ENCODE measurements around the gene RPTOR.
A peak's percentile ranks its signal among the peaks of the same experiment; 100 is the strongest.

The RPTOR gene

GRCh38 chr17:80894726-80895125, 350.1 kb downstream of the RPTOR start:
- no peak for ATAC-seq (replicated peaks; ENCODE audit: extremely low read depth, poor library complexity, severe bottlenecking)
- Mint-ChIP-seq H3K36me3 (ENCODE audit: insufficient read depth) (peaks cover 32% of the 10 kb centered on the region), H3K27me3 (no peaks in the 10 kb centered on the region), H3K9me3 (no peaks in the 10 kb centered on the region), H3K4me3 (no peak overlapping the region), H3K4me1 (peaks cover 57% of the 10 kb centered on the region), H3K27ac (ENCODE audit: low read depth) (peak overlapping the region; percentile 78)
- DNase-seq (ENCODE audit: low spot score in 2 of 2): no peak

GRCh38 chr17:80895366-80895765, 350.7 kb downstream of the RPTOR start:
- Mint-ChIP-seq H3K4me1 (peaks cover 52% of the 10 kb centered on the region), H3K36me3 (ENCODE audit: insufficient read depth) (peaks cover 31% of the 10 kb centered on the region)
- no peak for ATAC-seq (replicated peaks; ENCODE audit: extremely low read depth, poor library complexity, severe bottlenecking)

GRCh38 chr17:80898716-80899115, 354.1 kb downstream of the RPTOR start:
- Mint-ChIP-seq H3K27me3 (no peaks in the 10 kb centered on the region), H3K4me1 (peaks cover 34% of the 10 kb centered on the region), H3K4me3 (no peak overlapping the region), H3K9me3 (no peaks in the 10 kb centered on the region), H3K27ac (ENCODE audit: low read depth) (peak overlapping the region; percentile 39), H3K36me3 (ENCODE audit: insufficient read depth) (peaks cover 22% of the 10 kb centered on the region)
- ATAC-seq (replicated peaks; ENCODE audit: extremely low read depth, poor library complexity, severe bottlenecking) (no peak), DNase-seq (ENCODE audit: low spot score in 2 of 2) (no peak)

More at GRCh38 chr17:80895366-80895765, 350.7 kb downstream of the RPTOR start:
- Mint-ChIP-seq H3K9me3 (no peaks in the 10 kb centered on the region), H3K27me3 (no peaks in the 10 kb centered on the region), H3K4me3 (no peak overlapping the region), H3K27ac (ENCODE audit: low read depth) (peak overlapping the region; percentile 78)
- no peak for DNase-seq (ENCODE audit: low spot score in 2 of 2)

- Mint-ChIP-seq H3K9me3 (no peaks in the 10 kb centered on the region), H3K4me1 (peaks cover 26% of the 10 kb centered on the region), H3K27ac (ENCODE audit: low read depth) (no peak overlapping the region), H3K36me3 (ENCODE audit: insufficient read depth) (peaks cover 23% of the 10 kb centered on the region), H3K4me3 (no peak overlapping the region), H3K27me3 (no peaks in the 10 kb centered on the region)
- peak; percentile 60 for ATAC-seq (replicated peaks; ENCODE audit: extremely low read depth, poor library complexity, severe bottlenecking)
- peak; percentile 59 to 66 for DNase-seq (ENCODE audit: low spot score in 2 of 2)
These were observed 355.0 kb downstream of the RPTOR start for GRCh38 chr17:80899402-80900268.

- H3K9me3 Mint-ChIP-seq: no peaks in the 10 kb centered on the region
- no peak for DNase-seq (ENCODE audit: low spot score in 2 of 2)
- no peak overlapping the region for H3K4me3 Mint-ChIP-seq
- no peak for ATAC-seq (replicated peaks; ENCODE audit: extremely low read depth, poor library complexity, severe bottlenecking)
- H3K4me1 Mint-ChIP-seq: peaks cover 13% of the 10 kb centered on the region
- peaks cover 18% of the 10 kb centered on the region for H3K36me3 Mint-ChIP-seq (ENCODE audit: insufficient read depth)
- H3K27ac Mint-ChIP-seq (ENCODE audit: low read depth): peak overlapping the region; percentile 73
- no peaks in the 10 kb centered on the region for H3K27me3 Mint-ChIP-seq
These were observed 356.7 kb downstream of the RPTOR start for GRCh38 chr17:80901319-80901718.

GRCh38 chr17:80902197-80902962, 357.7 kb downstream of the RPTOR start:
- DNase-seq (ENCODE audit: low spot score in 2 of 2): no peak
- no peak for ATAC-seq (replicated peaks; ENCODE audit: extremely low read depth, poor library complexity, severe bottlenecking)
- Mint-ChIP-seq H3K27ac (ENCODE audit: low read depth) (peak overlapping the region; percentile 73), H3K27me3 (no peaks in the 10 kb centered on the region), H3K4me3 (peak overlapping the region; percentile 70), H3K4me1 (peaks cover 13% of the 10 kb centered on the region), H3K36me3 (ENCODE audit: insufficient read depth) (peaks cover 19% of the 10 kb centered on the region), H3K9me3 (no peaks in the 10 kb centered on the region)

GRCh38 chr17:80902963-80903611, 358.4 kb downstream of the RPTOR start:
- Mint-ChIP-seq H3K27me3 (no peaks in the 10 kb centered on the region), H3K27ac (ENCODE audit: low read depth) (no peak overlapping the region), H3K9me3 (no peaks in the 10 kb centered on the region), H3K36me3 (ENCODE audit: insufficient read depth) (peaks cover 19% of the 10 kb centered on the region), H3K4me3 (no peak overlapping the region), H3K4me1 (peaks cover 13% of the 10 kb centered on the region)
- DNase-seq (ENCODE audit: low spot score in 2 of 2) (no peak), ATAC-seq (replicated peaks; ENCODE audit: extremely low read depth, poor library complexity, severe bottlenecking) (no peak)

- DNase-seq (ENCODE audit: low spot score in 2 of 2) (no peak), ATAC-seq (replicated peaks; ENCODE audit: extremely low read depth, poor library complexity, severe bottlenecking) (no peak)
- H3K27me3 Mint-ChIP-seq: no peaks in the 10 kb centered on the region
- H3K36me3 Mint-ChIP-seq (ENCODE audit: insufficient read depth): peaks cover 24% of the 10 kb centered on the region
- H3K4me1 Mint-ChIP-seq: peaks cover 13% of the 10 kb centered on the region
- no peak overlapping the region for H3K4me3 Mint-ChIP-seq
- no peak overlapping the region for H3K27ac Mint-ChIP-seq (ENCODE audit: low read depth)
- H3K9me3 Mint-ChIP-seq: no peaks in the 10 kb centered on the region
These were observed 359.6 kb downstream of the RPTOR start for GRCh38 chr17:80904036-80904753.

- Mint-ChIP-seq H3K36me3 (ENCODE audit: insufficient read depth) (peaks cover 22% of the 10 kb centered on the region), H3K27me3 (no peaks in the 10 kb centered on the region), H3K9me3 (no peaks in the 10 kb centered on the region), H3K4me1 (peaks cover 13% of the 10 kb centered on the region), H3K4me3 (no peak overlapping the region), H3K27ac (ENCODE audit: low read depth) (no peak overlapping the region)
- ATAC-seq (replicated peaks; ENCODE audit: extremely low read depth, poor library complexity, severe bottlenecking): no peak
- no peak for DNase-seq (ENCODE audit: low spot score in 2 of 2)
These were observed 361.1 kb downstream of the RPTOR start for GRCh38 chr17:80905586-80906230.

- Mint-ChIP-seq H3K27me3 (no peaks in the 10 kb centered on the region), H3K4me3 (no peak overlapping the region), H3K27ac (ENCODE audit: low read depth) (no peak overlapping the region), H3K4me1 (peaks cover 6% of the 10 kb centered on the region), H3K36me3 (ENCODE audit: insufficient read depth) (peaks cover 27% of the 10 kb centered on the region), H3K9me3 (no peaks in the 10 kb centered on the region)
- no peak for ATAC-seq (replicated peaks; ENCODE audit: extremely low read depth, poor library complexity, severe bottlenecking)
- DNase-seq (ENCODE audit: low spot score in 2 of 2): no peak
These were observed 362.0 kb downstream of the RPTOR start for GRCh38 chr17:80906364-80907259.

GRCh38 chr17:80907281-80907680, 362.6 kb downstream of the RPTOR start:
- ATAC-seq (replicated peaks; ENCODE audit: extremely low read depth, poor library complexity, severe bottlenecking) (no peak), DNase-seq (ENCODE audit: low spot score in 2 of 2) (no peak)
- no peaks in the 10 kb centered on the region for H3K4me1 Mint-ChIP-seq
- no peak overlapping the region for H3K4me3 Mint-ChIP-seq
- no peaks in the 10 kb centered on the region for H3K9me3 Mint-ChIP-seq
- peak overlapping the region; percentile 47 for H3K27ac Mint-ChIP-seq (ENCODE audit: low read depth)
- peaks cover 29% of the 10 kb centered on the region for H3K36me3 Mint-ChIP-seq (ENCODE audit: insufficient read depth)
- no peaks in the 10 kb centered on the region for H3K27me3 Mint-ChIP-seq

Measured in central memory CD8-positive, alpha-beta T cell (primary cell).